ENCODE measurements around the gene SPRED2.
A peak's percentile ranks its signal among the peaks of the same experiment; 100 is the strongest.

SPRED2 gene

DNA sequence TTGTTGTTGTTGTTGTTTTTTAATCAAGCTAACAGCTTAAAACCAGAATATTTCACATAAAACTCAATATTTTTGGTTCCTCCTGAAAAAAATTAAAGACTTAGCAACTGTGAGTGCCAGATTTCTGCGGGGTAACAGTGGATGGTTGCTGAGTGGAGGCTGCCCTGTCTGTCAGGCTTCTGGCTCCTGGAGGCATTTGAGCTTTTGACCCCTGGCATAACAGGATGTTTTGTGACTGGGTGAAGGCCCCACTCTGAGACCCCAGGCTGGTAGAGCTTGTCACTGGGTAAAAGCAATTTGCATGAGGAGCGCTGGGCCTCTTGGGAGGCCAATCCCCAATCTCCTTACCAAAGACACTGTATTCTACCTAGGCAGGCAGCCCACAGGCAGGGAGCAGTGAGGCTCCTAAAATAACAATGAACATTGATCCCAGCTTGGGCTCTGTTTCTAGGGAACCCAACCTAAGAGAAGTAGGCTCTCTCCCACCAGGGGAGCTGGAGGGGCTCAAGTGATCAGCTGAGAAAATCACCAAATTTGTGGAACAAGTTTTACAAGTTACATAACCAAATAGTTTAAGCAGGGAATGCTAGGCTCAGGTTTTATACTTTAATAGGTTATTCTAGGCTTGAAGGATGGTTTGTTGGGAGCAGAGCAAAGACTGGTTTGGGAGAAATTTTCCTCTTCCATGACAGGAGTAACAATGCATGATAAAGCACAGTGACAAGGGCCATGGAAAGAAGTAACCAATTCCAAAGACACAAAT lies 5.9 kb upstream of the SPRED2 start:
- Mint-ChIP-seq H3K36me3 (ENCODE audit: low read depth) (no peaks in the 10 kb centered on the region), H3K4me1 (peaks cover 20% of the 10 kb centered on the region), H3K27me3 (ENCODE audit: low read depth) (peaks cover 4% of the 10 kb centered on the region), H3K27ac (no peak overlapping the region), H3K9me3 (no peaks in the 10 kb centered on the region), H3K4me3 (peak overlapping the region; percentile 4 to 98 (median 29))
- no peak for TF ChIP-seq CTCF (IDR thresholded peaks at IDR 0.05; ENCODE audit: unreplicated experiment in 3 of 3)

GRCh38 chr2:65437392-65438135 lies 5.2 kb upstream of the SPRED2 start:
- Mint-ChIP-seq H3K4me1 (peaks cover 20% of the 10 kb centered on the region), H3K9me3 (no peaks in the 10 kb centered on the region), H3K4me3 (peak overlapping the region; percentile 93 to 98 (median 96)), H3K27me3 (ENCODE audit: low read depth) (peaks cover 10% of the 10 kb centered on the region), H3K36me3 (ENCODE audit: low read depth) (no peaks in the 10 kb centered on the region), H3K27ac (peak overlapping the region; percentile 91 to 99 (median 98))
- no peak for TF ChIP-seq CTCF (IDR thresholded peaks at IDR 0.05; ENCODE audit: unreplicated experiment in 3 of 3)

GRCh38 chr2:65436824-65437221 lies 4.4 kb upstream of the SPRED2 start:
- no peaks in the 10 kb centered on the region for H3K9me3 Mint-ChIP-seq
- H3K36me3 Mint-ChIP-seq (ENCODE audit: low read depth): no peaks in the 10 kb centered on the region
- H3K4me1 Mint-ChIP-seq: peaks cover 20% of the 10 kb centered on the region
- peaks cover 10% of the 10 kb centered on the region for H3K27me3 Mint-ChIP-seq (ENCODE audit: low read depth)
- H3K27ac Mint-ChIP-seq: peak overlapping the region; percentile 91 to 99 (median 98)
- no peak for TF ChIP-seq CTCF (IDR thresholded peaks at IDR 0.05; ENCODE audit: unreplicated experiment in 3 of 3)
- H3K4me3 Mint-ChIP-seq: peak overlapping the region; percentile 93 to 98 (median 96)

GRCh38 chr2:65436169-65436823 lies 3.9 kb upstream of the SPRED2 start:
- peak overlapping the region; percentile 93 to 98 (median 96) for H3K4me3 Mint-ChIP-seq
- peaks cover 20% of the 10 kb centered on the region for H3K4me1 Mint-ChIP-seq
- H3K36me3 Mint-ChIP-seq (ENCODE audit: low read depth): no peaks in the 10 kb centered on the region
- peak overlapping the region; percentile 91 to 99 (median 98) for H3K27ac Mint-ChIP-seq
- no peaks in the 10 kb centered on the region for H3K9me3 Mint-ChIP-seq
- TF ChIP-seq CTCF (IDR thresholded peaks at IDR 0.05; ENCODE audit: unreplicated experiment in 3 of 3): no peak
- H3K27me3 Mint-ChIP-seq (ENCODE audit: low read depth): peaks cover 10% of the 10 kb centered on the region

DNA sequence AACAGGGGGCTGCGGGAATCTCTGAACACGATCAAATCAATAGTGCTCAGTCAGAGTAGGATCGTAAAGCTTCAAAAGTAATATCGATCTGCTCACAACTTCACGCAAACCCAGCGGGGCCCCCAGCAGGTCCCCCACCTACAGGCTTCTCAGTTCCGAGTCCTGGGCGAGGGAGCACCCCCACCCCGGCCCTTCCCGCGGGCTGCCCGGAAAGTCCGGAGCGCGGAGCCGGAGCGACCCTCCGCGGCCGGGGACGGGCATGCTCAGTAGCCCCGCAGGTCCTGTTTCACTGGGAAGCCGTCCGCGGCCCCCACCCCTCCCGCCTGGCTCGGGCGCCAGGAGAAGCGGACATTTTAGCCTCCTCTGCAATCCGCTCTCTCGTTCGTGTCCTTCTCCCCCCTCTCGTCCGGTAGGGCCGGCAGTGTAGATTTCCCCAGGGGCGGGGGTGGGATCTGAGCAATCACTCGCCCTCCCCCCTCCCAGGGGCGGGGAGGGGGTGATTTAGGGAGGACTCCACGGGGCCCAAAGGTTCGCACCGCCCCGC lies 3.3 kb upstream of the SPRED2 start:
- Mint-ChIP-seq H3K4me1 (peaks cover 20% of the 10 kb centered on the region), H3K9me3 (no peaks in the 10 kb centered on the region), H3K27me3 (ENCODE audit: low read depth) (peaks cover 10% of the 10 kb centered on the region), H3K4me3 (peak overlapping the region; percentile 93 to 98 (median 96)), H3K27ac (peak overlapping the region; percentile 91 to 99 (median 98)), H3K36me3 (ENCODE audit: low read depth) (no peaks in the 10 kb centered on the region)
- no peak for TF ChIP-seq CTCF (IDR thresholded peaks at IDR 0.05; ENCODE audit: unreplicated experiment in 3 of 3)
